ENCODE results near the gene HAPLN1. TPM values are rescaled to one million over a fixed set of nuclear protein-coding genes. Genes with fewer than 3 reads are reported as not detected.
A peak's percentile ranks its signal among the peaks of the same experiment; 100 is the strongest.

Gene HAPLN1
- total RNA-seq, 1 donor from 2014 or later, result 248 TPM

DNA sequence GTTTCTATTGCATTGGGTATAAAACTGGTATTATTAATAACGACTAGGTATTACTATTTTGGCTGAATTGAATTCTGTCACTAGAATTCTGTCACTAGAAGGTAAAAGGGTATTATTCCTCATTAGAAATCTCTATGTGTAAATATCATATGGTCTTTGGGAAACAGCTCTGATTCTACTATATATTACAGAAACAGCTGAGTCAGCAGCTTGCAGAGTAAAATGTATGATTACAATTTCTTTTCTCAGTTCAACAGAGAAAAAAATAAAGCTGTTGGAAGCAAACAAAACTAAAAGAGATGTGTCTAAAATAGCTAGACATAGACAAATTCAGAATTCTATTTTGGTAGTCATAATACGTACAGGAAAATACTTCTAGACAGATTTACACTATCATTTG, 48.5 kb downstream of the HAPLN1 start:
- DNase-seq (ENCODE audit: low spot score), result no peak
- H3K9me3 Mint-ChIP-seq (ENCODE audit: low read depth), result no peaks in the 10 kb centered on the region
- no peak overlapping the region for H3K27ac Mint-ChIP-seq (ENCODE audit: unreplicated experiment)
- no peaks in the 10 kb centered on the region for H3K27me3 Mint-ChIP-seq (ENCODE audit: low read depth)
- H3K4me3 Mint-ChIP-seq (ENCODE audit: unreplicated experiment), result no peak overlapping the region
- H3K36me3 Mint-ChIP-seq (ENCODE audit: low read depth), result peaks cover 18% of the 10 kb centered on the region
- TF ChIP-seq, protein P1, sequence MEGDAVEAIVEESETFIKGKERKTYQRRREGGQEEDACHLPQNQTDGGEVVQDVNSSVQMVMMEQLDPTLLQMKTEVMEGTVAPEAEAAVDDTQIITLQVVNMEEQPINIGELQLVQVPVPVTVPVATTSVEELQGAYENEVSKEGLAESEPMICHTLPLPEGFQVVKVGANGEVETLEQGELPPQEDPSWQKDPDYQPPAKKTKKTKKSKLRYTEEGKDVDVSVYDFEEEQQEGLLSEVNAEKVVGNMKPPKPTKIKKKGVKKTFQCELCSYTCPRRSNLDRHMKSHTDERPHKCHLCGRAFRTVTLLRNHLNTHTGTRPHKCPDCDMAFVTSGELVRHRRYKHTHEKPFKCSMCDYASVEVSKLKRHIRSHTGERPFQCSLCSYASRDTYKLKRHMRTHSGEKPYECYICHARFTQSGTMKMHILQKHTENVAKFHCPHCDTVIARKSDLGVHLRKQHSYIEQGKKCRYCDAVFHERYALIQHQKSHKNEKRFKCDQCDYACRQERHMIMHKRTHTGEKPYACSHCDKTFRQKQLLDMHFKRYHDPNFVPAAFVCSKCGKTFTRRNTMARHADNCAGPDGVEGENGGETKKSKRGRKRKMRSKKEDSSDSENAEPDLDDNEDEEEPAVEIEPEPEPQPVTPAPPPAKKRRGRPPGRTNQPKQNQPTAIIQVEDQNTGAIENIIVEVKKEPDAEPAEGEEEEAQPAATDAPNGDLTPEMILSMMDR (IDR thresholded peaks at IDR 0.05), result no peak
- H3K4me1 Mint-ChIP-seq (ENCODE audit: low read depth), result peaks cover 33% of the 10 kb centered on the region

DNA sequence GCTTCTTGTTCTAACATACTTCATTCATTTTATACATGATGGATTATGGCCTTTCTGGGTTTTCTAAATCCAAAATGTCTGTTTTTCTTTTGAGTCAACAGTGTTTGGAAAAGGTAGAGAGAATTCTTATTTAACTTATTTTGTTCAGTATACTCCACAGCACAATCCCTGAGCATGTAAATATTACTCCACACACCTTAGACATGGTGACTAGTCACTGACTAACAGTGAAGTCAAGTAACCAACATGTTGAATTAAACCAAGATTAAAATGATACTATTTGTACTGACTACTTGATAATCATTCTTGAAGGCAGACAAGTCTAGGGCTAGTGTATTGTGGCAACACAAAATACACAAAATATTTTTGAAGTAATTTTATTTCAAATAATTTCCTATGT, 55.0 kb downstream of the HAPLN1 start:
- Mint-ChIP-seq H3K4me1 (ENCODE audit: low read depth) (peaks cover 17% of the 10 kb centered on the region), H3K27me3 (ENCODE audit: low read depth) (no peaks in the 10 kb centered on the region), H3K36me3 (ENCODE audit: low read depth) (peaks cover 21% of the 10 kb centered on the region), H3K9me3 (ENCODE audit: low read depth) (no peaks in the 10 kb centered on the region), H3K4me3 (ENCODE audit: unreplicated experiment) (no peak overlapping the region), H3K27ac (ENCODE audit: unreplicated experiment) (peak overlapping the region; percentile 49)
- DNase-seq (ENCODE audit: low spot score), result no peak
- TF ChIP-seq, protein P1 (IDR thresholded peaks at IDR 0.05), result no peak

DNA sequence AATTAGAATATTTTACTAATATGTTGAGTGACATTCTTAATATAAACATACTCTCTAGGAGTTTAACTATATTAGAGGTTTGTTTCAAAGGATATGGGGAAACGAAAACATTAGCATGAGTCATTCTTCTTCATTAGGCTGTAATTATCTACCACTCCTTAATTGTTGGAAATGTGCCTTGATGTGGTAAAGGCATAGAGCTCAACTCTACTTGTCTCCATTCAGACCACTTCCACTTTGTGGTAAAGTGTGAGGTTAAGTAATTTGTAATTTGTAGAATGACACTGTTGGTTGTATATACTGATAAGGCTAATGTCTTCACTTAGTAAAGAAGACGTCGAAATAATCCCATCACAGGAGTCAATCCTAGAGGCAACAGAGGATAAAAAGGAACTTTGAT, 58.1 kb downstream of the HAPLN1 start:
- peaks cover 11% of the 10 kb centered on the region for H3K36me3 Mint-ChIP-seq (ENCODE audit: low read depth)
- TF ChIP-seq, protein P1 (IDR thresholded peaks at IDR 0.05), result no peak
- no peaks in the 10 kb centered on the region for H3K27me3 Mint-ChIP-seq (ENCODE audit: low read depth)
- H3K4me1 Mint-ChIP-seq (ENCODE audit: low read depth), result peaks cover 10% of the 10 kb centered on the region
- no peak overlapping the region for H3K27ac Mint-ChIP-seq (ENCODE audit: unreplicated experiment)
- no peak overlapping the region for H3K4me3 Mint-ChIP-seq (ENCODE audit: unreplicated experiment)
- H3K9me3 Mint-ChIP-seq (ENCODE audit: low read depth), result no peaks in the 10 kb centered on the region
- no peak for DNase-seq (ENCODE audit: low spot score)

DNA sequence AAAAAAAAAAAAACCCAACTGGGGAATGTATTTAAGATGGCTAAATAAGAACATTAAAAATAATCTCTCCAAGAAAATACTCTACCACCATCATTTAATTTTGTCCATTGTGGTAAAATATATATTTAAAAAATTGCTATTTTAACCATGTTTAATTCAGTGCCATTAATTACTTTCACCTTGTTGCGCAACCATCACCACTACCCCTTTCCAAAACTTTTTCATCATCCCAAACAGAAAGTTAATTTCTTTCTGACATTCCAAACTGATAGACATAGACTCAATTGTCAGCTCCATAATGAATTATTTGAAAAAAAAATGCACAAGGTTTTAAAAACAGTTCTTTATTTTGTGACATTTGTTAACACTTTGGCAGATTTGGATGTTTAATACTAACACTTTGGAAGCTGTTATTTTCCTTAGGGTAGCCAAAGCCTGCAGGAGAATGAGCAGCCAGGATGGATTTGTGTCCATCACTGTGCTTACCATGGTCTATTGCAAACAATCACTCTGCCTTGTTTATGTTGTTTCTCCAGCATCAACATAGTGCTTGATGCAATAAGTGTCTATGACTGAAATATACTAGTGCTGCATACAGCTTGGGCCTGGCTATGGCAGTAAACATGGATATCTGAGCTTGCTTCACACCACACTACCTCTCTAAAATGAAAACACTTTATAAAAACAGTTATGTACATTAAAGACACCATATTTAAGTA, 62.7 kb downstream of the HAPLN1 start:
- peak overlapping the region; percentile 61 for H3K27ac Mint-ChIP-seq (ENCODE audit: unreplicated experiment)
- no peaks in the 10 kb centered on the region for H3K9me3 Mint-ChIP-seq (ENCODE audit: low read depth)
- H3K4me3 Mint-ChIP-seq (ENCODE audit: unreplicated experiment), result no peak overlapping the region
- H3K27me3 Mint-ChIP-seq (ENCODE audit: low read depth), result no peaks in the 10 kb centered on the region
- H3K36me3 Mint-ChIP-seq (ENCODE audit: low read depth), result peaks cover 4% of the 10 kb centered on the region
- TF ChIP-seq, protein P1 (IDR thresholded peaks at IDR 0.05), result no peak
- DNase-seq (ENCODE audit: low spot score), result no peak
- peaks cover 23% of the 10 kb centered on the region for H3K4me1 Mint-ChIP-seq (ENCODE audit: low read depth)

DNA sequence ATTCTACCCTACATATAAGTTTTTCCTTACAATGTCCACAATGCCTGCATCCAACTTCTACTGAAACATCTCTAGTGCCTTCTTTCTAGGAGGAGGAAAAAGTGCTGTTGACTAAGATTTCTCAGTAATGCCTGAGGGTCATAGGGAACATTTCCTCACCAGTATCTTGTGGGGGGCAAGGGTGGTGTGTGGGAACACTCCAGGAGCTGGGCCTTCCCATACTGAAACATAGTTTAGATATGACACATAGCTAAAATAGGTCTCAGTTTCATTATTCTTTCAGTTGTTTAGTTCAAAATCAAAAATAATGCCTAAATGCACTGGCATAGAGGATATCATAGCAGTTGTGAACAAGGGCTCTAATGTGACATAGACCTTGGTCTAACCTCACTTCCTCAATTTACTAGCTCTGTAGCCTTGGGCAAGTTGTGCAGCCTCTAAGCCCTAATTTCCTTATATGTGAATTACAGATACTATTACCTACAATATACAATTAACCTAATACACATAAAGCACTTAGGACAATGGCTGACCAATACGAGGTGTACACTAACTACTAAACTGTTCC, 66.1 kb downstream of the HAPLN1 start:
- H3K27ac Mint-ChIP-seq (ENCODE audit: unreplicated experiment), result peak overlapping the region; percentile 68
- H3K36me3 Mint-ChIP-seq (ENCODE audit: low read depth), result peaks cover 9% of the 10 kb centered on the region
- TF ChIP-seq, protein P1 (IDR thresholded peaks at IDR 0.05), result no peak
- H3K27me3 Mint-ChIP-seq (ENCODE audit: low read depth), result no peaks in the 10 kb centered on the region
- DNase-seq (ENCODE audit: low spot score), result no peak
- H3K9me3 Mint-ChIP-seq (ENCODE audit: low read depth), result no peaks in the 10 kb centered on the region
- no peak overlapping the region for H3K4me3 Mint-ChIP-seq (ENCODE audit: unreplicated experiment)
- peaks cover 23% of the 10 kb centered on the region for H3K4me1 Mint-ChIP-seq (ENCODE audit: low read depth)
